CD14-positive monocyte (primary cell): Measurements from ENCODE around the gene CSPG5. TPM values are rescaled to one million over a fixed set of nuclear protein-coding genes. Genes with fewer than 3 reads are reported as not detected.

Source experiments
- DNase-seq, 3 donors: peaks; one replicate each; pipeline ENCODE4 v3.0.0-alpha.2; 2011 to 2022
- H2AFZ ChIP-seq: 2 replicates; pipeline ENCODE4 v1.6.0; 2012; ENCODE audit warnings: mild to moderate bottlenecking, low read depth, low read length, inconsistent platforms; ENCODE audit not compliant: insufficient read depth, poor library complexity, severe bottlenecking
- H3K27ac ChIP-seq, 2 donors: 1 replicate in 1 of 2; 2 replicates in 1 of 2; pipeline ENCODE4 v1.5.1; 2012 to 2013; ENCODE audit warnings: low read length in 2 of 2, control low read depth in 1 of 2, inconsistent platforms in 1 of 2, low read depth in 1 of 2, mild to moderate bottlenecking in 1 of 2
- H3K27me3 ChIP-seq, 2 donors: one replicate each; pipeline versions ENCODE4 v1.6.0 to v1.6.1; 2011 to 2013; ENCODE audit warnings: low read length in 2 of 2; ENCODE audit not compliant: control insufficient read depth in 2 of 2, insufficient read depth in 2 of 2
- H3K36me3 ChIP-seq, 2 donors: replicated peaks in 1 of 2; 1 replicate in 1 of 2; 2 replicates in 1 of 2; pipeline versions ENCODE4 v1.5.1 to v1.6.1; 2012 to 2013; ENCODE audit warnings: low read length in 2 of 2, control low read depth in 1 of 2, inconsistent platforms in 1 of 2, mild to moderate bottlenecking in 1 of 2; ENCODE audit not compliant: insufficient read depth in 2 of 2, control insufficient read depth in 1 of 2
- H3K4me1 ChIP-seq, 2 donors: 1 replicate in 1 of 2; 2 replicates in 1 of 2; pipeline versions ENCODE4 v1.5.1 to v1.6.1; 2012 to 2013; ENCODE audit warnings: low read length in 2 of 2, control low read depth in 1 of 2, inconsistent platforms in 1 of 2, mild to moderate bottlenecking in 1 of 2, moderate library complexity in 1 of 2; ENCODE audit not compliant: insufficient read depth in 2 of 2, control insufficient read depth in 1 of 2
- H3K4me2 ChIP-seq: replicated peaks from 2 replicates; pipeline ENCODE3; 2012; ENCODE audit warnings: low read length, moderate library complexity, mild to moderate bottlenecking; ENCODE audit not compliant: poor library complexity, severe bottlenecking; ENCODE audit errors: extremely low read depth
- H3K4me3 ChIP-seq, 3 experiments: fragments of 200-600 bp in 1 of 3; sonication (generic) in 1 of 3; replicated peaks in 1 of 3; 1 replicate in 2 of 3; 2 replicates in 1 of 3; pipeline ENCODE4 v1.5.1; 2011 to 2013; ENCODE audit warnings: low read length in 3 of 3, mild to moderate bottlenecking in 3 of 3, control low read depth in 2 of 3, low read depth in 2 of 3, inconsistent platforms in 1 of 3, moderate library complexity in 1 of 3
- H3K79me2 ChIP-seq: 2 replicates; pipeline ENCODE4 v1.6.0; 2012; ENCODE audit warnings: mild to moderate bottlenecking, control low read depth, inconsistent platforms, low read length, moderate library complexity; ENCODE audit not compliant: insufficient read depth
- H3K9ac ChIP-seq: 2 replicates; pipeline ENCODE4 v1.6.0; 2017; ENCODE audit warnings: low read length, mild to moderate bottlenecking; ENCODE audit not compliant: insufficient read depth, poor library complexity, severe bottlenecking
- H3K9me3 ChIP-seq, 2 donors: replicated peaks in 1 of 2; 1 replicate in 1 of 2; 2 replicates in 1 of 2; pipeline versions ENCODE4 v1.5.1 to v1.6.1; 2012 to 2013; ENCODE audit warnings: low read length in 2 of 2, control low read depth in 1 of 2; ENCODE audit not compliant: control insufficient read depth in 1 of 2, insufficient read depth in 1 of 2
- H4K20me1 ChIP-seq: 2 replicates; pipeline ENCODE4 v1.6.0; 2012; ENCODE audit warnings: mild to moderate bottlenecking, low read length, control low read depth, moderate library complexity; ENCODE audit not compliant: insufficient read depth
- H3K27ac Mint-ChIP-seq, 7 donors: one replicate each; pipeline ENCODE4 v1.8.0; 2020; ENCODE audit warnings: mild to moderate bottlenecking in 7 of 7, mixed read lengths in 7 of 7, moderate library complexity in 6 of 7, inconsistent platforms in 2 of 7
- H3K27me3 Mint-ChIP-seq, 3 donors: one replicate each; pipeline ENCODE4 v1.8.0; 2021 to 2022; ENCODE audit warnings: low read depth in 3 of 3, mild to moderate bottlenecking in 3 of 3, mixed read lengths in 3 of 3, moderate library complexity in 3 of 3, inconsistent platforms in 1 of 3
- H3K36me3 Mint-ChIP-seq, 2 donors: one replicate each; pipeline ENCODE4 v1.8.0; 2020; ENCODE audit warnings: mixed read lengths in 2 of 2, inconsistent platforms in 1 of 2, mild to moderate bottlenecking in 1 of 2
- H3K4me1 Mint-ChIP-seq: one replicate; pipeline ENCODE4 v1.8.0; 2020; ENCODE audit warnings: mild to moderate bottlenecking, mixed read lengths
- H3K4me3 Mint-ChIP-seq, 2 donors: one replicate each; pipeline ENCODE4 v1.8.0; 2020; ENCODE audit warnings: mild to moderate bottlenecking in 2 of 2, mixed read lengths in 2 of 2, moderate library complexity in 1 of 2
- H3K9me3 Mint-ChIP-seq, 7 donors: one replicate each; pipeline ENCODE4 v1.8.0; 2020 to 2022; ENCODE audit warnings: mixed read lengths in 7 of 7, mild to moderate bottlenecking in 6 of 7, moderate library complexity in 6 of 7, inconsistent platforms in 2 of 7
- WGBS: methylation state at CpG from one replicate; pipeline ENCODE4 v1.1.5; 2013; ENCODE audit warnings: missing lambda C conversion rate; ENCODE audit not compliant: insufficient coverage; 5-methylcytosine and 5-hydroxymethylcytosine counted together
- intact Hi-C, 2 donors: fragments of 100-400 bp; cut with micrococcal nuclease; formaldehyde crosslinking; loops; one replicate each; pipeline versions ENCODE4 v1.15.0 to v1.15.1; 2023
- polyA plus RNA-seq, 3 donors: library from polyadenylated mRNA; depleted of rRNA in 1 of 3; unstranded in 2 of 3; stranded (reverse) in 1 of 3; fragments of 300-500 nt in 2 of 3; fragments of >200 nt in 1 of 3; fragmentation: Illumina TruSeq in 2 of 3; gene quantifications; 1 replicate in 2 of 3; 2 replicates in 1 of 3; pipeline ENCODE4 v1.2.3, GENCODE V29; 2012 to 2021
- TF ChIP-seq, protein P1 (sequence below): fragments of 200-600 bp; IDR thresholded peaks from one replicate; pipeline ENCODE4 v1.8.0; 2022; ENCODE audit warnings: antibody characterized with exemption, mild to moderate bottlenecking

CSPG5 gene
- polyA plus RNA-seq, 3 donors: not detected

GRCh38 chr3:47590216-47590615 is 11.6 kb upstream of the CSPG5 start:
- TF ChIP-seq, protein P1, sequence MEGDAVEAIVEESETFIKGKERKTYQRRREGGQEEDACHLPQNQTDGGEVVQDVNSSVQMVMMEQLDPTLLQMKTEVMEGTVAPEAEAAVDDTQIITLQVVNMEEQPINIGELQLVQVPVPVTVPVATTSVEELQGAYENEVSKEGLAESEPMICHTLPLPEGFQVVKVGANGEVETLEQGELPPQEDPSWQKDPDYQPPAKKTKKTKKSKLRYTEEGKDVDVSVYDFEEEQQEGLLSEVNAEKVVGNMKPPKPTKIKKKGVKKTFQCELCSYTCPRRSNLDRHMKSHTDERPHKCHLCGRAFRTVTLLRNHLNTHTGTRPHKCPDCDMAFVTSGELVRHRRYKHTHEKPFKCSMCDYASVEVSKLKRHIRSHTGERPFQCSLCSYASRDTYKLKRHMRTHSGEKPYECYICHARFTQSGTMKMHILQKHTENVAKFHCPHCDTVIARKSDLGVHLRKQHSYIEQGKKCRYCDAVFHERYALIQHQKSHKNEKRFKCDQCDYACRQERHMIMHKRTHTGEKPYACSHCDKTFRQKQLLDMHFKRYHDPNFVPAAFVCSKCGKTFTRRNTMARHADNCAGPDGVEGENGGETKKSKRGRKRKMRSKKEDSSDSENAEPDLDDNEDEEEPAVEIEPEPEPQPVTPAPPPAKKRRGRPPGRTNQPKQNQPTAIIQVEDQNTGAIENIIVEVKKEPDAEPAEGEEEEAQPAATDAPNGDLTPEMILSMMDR: no peak
- no peaks in the 10 kb centered on the region for H3K9me3 ChIP-seq
- no peak overlapping the region for H2AFZ ChIP-seq
- intact Hi-C loops: no loop called here
- peaks cover 62 to 93% of the 10 kb centered on the region in 2 donors for H3K36me3 ChIP-seq
- no peaks in the 10 kb centered on the region for H4K20me1 ChIP-seq
- H3K27ac ChIP-seq: no peak overlapping the region
- H3K9ac ChIP-seq: no peak overlapping the region
- no peaks in the 10 kb centered on the region for H3K27me3 ChIP-seq
- Mint-ChIP-seq H3K27me3 (no peaks in the 10 kb centered on the region), H3K4me1 (no peaks in the 10 kb centered on the region), H3K9me3 (no peaks in the 10 kb centered on the region), H3K4me3 (no peak overlapping the region), H3K36me3 (peaks cover 75 to 89% of the 10 kb centered on the region in 2 donors), H3K27ac (no peak overlapping the region)
- no peaks in the 10 kb centered on the region for H3K4me1 ChIP-seq
- H3K79me2 ChIP-seq: no peaks in the 10 kb centered on the region
- DNase-seq: no peak
- H3K4me3 ChIP-seq: no peak overlapping the region
- no peak overlapping the region for H3K4me2 ChIP-seq
- no CpG with 5 or more reads among the region's 2 CpGs for WGBS

- no peaks in the 10 kb centered on the region for H3K9me3 Mint-ChIP-seq
- H3K4me1 ChIP-seq: no peaks in the 10 kb centered on the region
- DNase-seq: no peak
- H2AFZ ChIP-seq: no peak overlapping the region
- no peak overlapping the region for H3K4me3 ChIP-seq
- H3K27me3 ChIP-seq: no peaks in the 10 kb centered on the region
- WGBS: no CpG with 5 or more reads among the region's 4 CpGs
- no peaks in the 10 kb centered on the region for H3K4me1 Mint-ChIP-seq
- no peaks in the 10 kb centered on the region for H4K20me1 ChIP-seq
- H3K36me3 Mint-ChIP-seq: peaks cover 67 to 79% of the 10 kb centered on the region in 2 donors
- H3K27ac ChIP-seq: no peak overlapping the region
- H3K27ac Mint-ChIP-seq: no peak overlapping the region
- H3K36me3 ChIP-seq: peaks cover 54 to 81% of the 10 kb centered on the region in 2 donors
- H3K27me3 Mint-ChIP-seq: no peaks in the 10 kb centered on the region
- H3K9me3 ChIP-seq: no peaks in the 10 kb centered on the region
- intact Hi-C loops: no loop called here
- H3K9ac ChIP-seq: no peak overlapping the region
- no peak overlapping the region for H3K4me3 Mint-ChIP-seq
- TF ChIP-seq, protein P1: no peak
- H3K4me2 ChIP-seq: no peak overlapping the region
- H3K79me2 ChIP-seq: no peaks in the 10 kb centered on the region
Observed at GRCh38 chr3:47588587-47588986, 9.9 kb upstream of the CSPG5 start.
